ENCODE data around the gene TNFRSF11A.

GRCh38 chr18:62432176-62432575 lies 107.1 kb downstream of the TNFRSF11A start:
- TF ChIP-seq TAF1 (IDR thresholded peaks at IDR 0.05; ENCODE audit: borderline replicate concordance, low read depth, low read length) (no peak), POLR2A (IDR thresholded peaks at IDR 0.05; ENCODE audit: low read depth, low read length) (no peak), POLR2AphosphoS5 (IDR thresholded peaks at IDR 0.05; ENCODE audit: low read depth, low read length) (no peak)

All from GM12892 (cell line).